ENCODE results near the gene CHST11.
A peak's percentile ranks its signal among the peaks of the same experiment; 100 is the strongest.
"Not testable (repeated sequence)": the region's sequence is repeated elsewhere in the genome, so short reads cannot be mapped to it uniquely, and the experiment has no call there.

CHST11 gene

DNA sequence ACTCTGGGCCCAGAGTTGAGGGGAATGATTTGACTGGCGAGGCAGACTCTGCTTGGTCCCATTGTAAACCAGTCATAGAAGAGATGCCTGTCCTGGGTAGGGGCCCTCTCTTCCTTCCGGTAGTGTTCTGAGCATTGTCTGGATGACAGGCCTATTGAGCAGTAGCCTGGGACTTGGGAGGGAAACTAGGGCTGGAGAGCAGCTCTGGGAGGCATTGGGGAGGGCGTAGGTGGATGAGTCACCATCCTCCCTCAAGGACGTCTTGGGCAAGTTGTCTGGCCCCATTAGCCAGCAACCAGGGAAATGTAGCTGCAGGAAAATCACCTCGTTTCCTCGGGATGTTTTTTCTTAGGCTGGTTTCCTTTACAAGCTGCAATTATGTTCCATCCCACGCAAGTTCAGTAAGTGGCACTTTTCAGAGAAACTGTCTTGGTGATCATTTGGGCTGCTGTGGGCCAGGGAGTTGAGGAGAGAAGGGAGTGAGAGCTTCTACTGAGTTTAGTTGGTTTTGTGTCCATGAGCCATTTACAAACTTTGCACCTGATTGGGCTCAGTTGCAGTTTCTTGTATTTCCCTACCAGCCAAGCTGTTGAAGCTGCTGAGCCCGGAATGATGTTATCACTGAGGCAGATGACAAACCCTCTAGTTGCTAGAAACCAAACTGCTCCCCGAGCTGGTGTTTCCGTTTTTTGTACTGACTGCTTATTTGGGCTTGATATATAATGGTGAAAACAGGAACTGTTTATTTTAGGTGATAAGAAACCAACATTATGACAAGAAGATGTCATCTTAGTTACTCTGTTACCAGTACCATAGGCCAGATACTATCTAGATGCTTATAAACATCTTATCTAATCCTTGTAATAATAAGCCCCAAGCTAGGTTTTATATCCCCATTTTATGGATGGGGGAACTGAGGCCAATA is 147.6 kb downstream of the CHST11 start:
- DNase-seq (ENCODE audit: low spot score) = peak; percentile 95

- DNase-seq (ENCODE audit: low spot score) = no peak
Measured at GRCh38 chr12:104604995-104605675, 148.4 kb downstream of the CHST11 start.

DNA sequence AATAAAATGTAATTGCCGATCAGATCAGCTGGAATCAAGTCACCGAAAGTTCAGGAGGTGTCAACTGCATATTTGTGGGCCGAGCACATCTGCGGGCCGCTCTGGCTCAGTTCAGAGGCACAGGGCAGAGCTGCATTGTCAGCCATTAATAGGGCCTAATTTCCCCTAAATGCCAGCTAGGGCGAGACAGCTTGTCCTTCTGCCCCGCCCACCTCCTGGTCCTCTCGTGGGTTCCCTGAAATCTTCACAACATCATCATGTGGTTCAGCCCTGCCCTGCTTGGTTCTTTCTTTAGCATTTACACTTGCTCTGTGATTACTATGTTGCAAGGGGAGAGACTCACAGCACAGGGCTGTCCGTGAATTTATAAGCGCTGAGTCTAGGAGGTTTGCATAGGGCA is 148.9 kb downstream of the CHST11 start:
- DNase-seq (ENCODE audit: low spot score) = no peak

DNA sequence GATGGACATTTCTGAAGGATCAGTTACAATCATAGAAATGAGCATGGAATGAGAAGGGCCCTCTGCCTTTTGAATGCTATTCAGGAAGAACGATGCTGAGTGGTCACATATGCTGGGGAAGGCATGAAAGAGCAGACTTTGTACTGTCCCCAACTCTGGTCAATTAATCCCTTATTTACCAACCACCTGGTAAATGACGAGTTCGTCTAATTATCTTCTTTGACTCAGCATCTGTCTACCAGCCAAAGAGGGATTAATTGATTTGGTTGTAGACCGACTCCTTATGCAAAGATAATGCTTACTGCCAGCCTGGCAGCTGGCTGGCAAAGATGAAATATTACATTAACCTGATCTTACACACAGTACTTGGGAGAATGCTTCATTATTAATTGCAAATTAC is 152.2 kb downstream of the CHST11 start:
- DNase-seq (ENCODE audit: low spot score) = no peak

DNA sequence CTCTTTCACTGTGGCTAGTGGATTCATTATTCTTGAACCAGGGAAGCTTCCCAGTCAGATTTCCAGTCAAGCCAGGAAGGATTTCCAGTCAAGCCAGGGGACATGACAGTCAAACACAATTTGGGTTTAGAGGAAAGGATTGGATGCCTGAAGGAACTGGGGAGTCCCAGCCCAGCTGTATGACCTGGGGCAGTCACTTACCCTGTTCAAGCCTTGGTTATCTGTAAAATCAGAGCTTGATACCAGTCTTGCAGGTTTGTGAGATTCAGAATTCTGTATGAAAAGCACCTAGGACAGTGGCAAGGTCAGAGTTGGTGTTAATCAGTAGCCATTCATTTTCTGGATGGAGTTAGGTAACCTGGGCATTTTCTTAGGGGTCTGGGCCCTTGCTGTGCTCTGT is 152.7 kb downstream of the CHST11 start:
- DNase-seq (ENCODE audit: low spot score) = no peak

- peak; percentile 66 for DNase-seq (ENCODE audit: low spot score)
Measured at GRCh38 chr12:104610513-104611235, 153.9 kb downstream of the CHST11 start.

DNA sequence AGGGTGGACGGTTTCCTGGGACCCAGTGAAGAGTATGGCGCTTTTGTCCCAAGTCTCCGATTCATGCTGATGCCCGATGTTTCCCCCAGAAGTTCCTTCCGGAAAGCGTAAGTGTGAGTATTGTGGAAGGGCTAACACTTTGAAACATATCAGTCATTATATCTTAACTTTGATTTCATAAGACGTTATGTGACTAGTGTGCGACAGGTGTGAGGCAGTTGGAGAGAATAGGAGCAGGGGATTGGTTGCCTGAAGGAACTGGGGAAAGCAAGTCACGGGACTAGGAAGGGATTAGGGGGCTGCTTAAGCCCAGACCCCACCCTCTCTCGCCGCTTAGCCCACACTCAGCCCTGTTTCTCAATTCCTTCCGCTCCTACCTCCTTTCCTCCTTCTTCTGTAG is 154.9 kb downstream of the CHST11 start:
- DNase-seq (ENCODE audit: low spot score) = no peak

GRCh38 chr12:104613372-104613771 is 156.6 kb downstream of the CHST11 start:
- not testable (repeated sequence) for DNase-seq (ENCODE audit: low spot score)

DNA sequence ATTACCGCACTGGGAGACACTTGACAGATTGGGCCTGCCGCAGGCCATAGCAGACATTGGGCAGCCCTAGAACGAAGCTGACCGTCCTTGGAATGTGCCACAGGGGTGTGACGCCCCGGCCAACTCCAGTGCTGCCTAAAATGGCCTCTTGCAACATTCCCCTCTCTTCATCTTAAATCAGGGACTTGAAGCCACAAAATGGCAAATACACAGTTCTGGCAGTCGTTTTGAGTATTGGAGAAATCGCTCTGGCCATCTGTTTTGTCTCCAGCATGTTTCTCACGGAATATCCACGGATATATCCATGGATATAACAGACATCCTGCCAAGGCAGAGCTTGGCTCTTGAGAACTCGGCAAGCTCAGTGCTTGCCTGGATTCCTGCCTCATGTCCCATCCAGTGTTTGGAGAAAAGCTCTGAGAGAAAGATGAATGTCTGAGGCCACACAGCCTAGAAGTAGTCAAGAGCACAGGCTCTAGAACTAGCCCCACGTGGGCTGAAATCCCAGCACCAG is 158.4 kb downstream of the CHST11 start:
- no peak for DNase-seq (ENCODE audit: low spot score)

- no peak for DNase-seq (ENCODE audit: low spot score)
Measured at GRCh38 chr12:104618691-104619090, 161.9 kb downstream of the CHST11 start.

DNA sequence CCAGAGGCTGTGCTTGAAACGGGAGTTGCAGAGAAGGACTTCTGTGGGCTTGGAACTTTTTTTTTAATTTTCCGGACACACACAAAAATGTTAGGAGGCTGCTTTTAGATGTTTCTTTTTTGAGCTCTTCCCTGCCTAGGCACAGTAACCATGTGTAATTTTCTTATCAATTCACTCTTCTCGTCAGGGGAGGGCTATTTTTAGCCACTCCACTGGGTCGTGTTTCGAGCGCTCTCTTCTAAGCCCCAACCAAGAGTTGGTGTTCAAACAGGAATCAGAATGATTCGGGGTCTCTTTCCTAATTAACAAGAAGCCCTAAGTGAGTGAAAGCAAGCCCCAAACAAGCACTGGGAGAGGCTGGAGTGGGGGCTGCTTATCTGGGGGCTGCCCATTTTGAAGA is 162.6 kb downstream of the CHST11 start:
- DNase-seq (ENCODE audit: low spot score) = no peak

DNA sequence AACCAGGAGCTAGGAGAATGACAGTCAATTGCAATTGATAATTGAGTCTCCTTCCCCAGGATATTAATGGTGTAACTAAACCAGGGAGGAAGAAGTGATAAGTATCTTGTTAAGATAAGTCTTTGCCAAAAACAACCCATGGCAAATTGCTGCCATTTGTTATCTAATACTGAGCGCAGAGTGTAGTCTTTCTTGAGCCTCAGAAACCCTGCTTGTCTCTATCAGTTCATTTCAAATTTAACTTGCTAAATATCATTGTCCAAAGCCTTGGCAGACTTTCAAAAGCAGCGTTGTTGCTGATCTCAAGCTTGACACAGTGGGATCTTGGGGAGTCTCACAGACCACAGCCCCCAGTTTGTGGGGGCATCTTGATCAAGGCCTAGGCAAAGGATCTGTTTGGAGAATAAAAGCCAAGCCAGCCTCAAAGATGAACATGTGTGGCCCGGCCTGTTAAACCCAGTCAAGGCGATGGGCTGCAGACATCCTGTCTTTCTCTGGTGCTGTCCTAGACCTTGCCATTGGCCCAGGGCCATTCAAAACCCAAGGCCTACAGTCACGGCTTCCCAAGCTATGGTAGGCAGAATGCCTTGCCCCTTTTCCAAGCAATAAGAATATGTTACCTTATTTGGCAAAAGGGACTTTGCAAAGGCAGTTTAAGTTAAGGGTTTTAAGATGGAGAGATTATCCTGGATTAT is 164.2 kb downstream of the CHST11 start:
- no peak for DNase-seq (ENCODE audit: low spot score)

DNA sequence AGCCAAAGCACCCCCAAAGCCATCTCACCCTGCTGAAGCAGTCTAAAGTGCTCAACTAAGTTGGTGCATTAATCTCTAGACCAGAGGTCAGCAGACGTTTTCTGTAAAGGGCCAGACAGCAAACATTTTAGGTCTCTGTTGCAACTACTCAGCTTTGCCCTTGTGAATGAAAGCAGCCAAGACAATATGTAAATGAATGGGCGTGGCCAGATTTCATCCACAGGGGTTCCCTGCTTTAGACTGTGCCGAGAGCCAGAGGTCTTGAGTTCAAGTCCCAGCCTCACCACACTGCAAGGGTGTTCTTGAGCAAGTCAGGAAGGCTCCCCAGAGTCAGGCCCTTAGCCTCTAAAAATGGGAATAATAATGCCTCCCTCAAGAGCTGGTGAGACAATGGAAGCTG is 166.2 kb downstream of the CHST11 start:
- DNase-seq (ENCODE audit: low spot score) = no peak

GRCh38 chr12:104623883-104624282 is 167.1 kb downstream of the CHST11 start:
- DNase-seq (ENCODE audit: low spot score) = no peak

DNA sequence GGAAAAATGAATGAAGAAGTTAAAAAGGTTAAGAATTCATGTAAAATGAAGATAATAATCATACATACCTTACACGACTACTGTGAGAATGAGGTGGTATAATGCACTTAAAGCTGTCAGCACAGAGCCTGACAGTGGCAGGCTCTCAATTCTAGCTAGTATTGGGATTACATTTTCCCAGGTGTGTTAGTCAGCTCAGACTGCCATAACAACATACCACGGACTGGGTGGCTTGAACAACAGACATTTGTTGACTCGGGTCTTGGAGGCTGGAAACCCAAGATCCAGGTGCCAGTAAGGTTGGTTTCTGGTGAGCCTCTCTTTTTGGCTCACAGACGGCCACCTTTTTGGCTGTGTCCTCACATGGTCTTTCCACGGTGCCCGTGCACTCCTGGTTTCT is 167.8 kb downstream of the CHST11 start:
- no peak for DNase-seq (ENCODE audit: low spot score)

- DNase-seq (ENCODE audit: low spot score) = peak; percentile 48
Measured at GRCh38 chr12:104626069-104626837, 169.5 kb downstream of the CHST11 start.

DNA sequence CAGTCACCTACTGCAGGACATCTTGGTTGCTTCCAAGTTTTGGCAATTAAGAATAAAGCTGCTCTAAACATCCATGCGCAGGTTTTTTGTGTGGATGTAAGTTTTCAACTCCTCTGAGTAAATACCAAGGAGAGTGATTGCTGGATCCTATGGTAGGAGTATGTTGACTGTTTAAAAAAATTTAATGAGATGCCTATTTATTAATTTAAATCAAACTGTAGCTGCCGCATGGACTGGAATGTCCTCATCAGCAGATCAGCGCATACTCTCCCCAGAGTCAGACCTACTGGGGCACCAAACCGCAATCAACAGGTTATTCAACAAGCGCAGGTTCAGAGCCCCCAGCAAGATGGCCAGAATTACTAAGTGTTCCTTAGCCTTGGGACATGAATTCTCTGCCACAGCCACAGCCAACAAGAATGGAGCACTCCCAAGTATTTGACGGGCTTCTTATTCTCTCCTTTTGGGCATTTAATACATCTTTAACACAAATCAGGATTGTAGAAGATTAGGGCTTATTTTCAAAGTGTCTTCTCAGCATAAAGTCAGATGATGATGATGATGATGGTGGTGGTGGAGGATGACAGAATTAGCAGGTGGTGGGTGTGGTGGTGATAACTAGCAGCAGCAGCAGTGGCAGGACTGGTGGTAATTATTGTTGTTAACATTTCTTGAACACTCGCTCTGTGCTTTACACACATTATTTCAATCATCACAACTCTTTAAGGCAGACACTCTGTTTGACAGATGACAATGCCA is 170.7 kb downstream of the CHST11 start:
- no peak for DNase-seq (ENCODE audit: low spot score)

DNA sequence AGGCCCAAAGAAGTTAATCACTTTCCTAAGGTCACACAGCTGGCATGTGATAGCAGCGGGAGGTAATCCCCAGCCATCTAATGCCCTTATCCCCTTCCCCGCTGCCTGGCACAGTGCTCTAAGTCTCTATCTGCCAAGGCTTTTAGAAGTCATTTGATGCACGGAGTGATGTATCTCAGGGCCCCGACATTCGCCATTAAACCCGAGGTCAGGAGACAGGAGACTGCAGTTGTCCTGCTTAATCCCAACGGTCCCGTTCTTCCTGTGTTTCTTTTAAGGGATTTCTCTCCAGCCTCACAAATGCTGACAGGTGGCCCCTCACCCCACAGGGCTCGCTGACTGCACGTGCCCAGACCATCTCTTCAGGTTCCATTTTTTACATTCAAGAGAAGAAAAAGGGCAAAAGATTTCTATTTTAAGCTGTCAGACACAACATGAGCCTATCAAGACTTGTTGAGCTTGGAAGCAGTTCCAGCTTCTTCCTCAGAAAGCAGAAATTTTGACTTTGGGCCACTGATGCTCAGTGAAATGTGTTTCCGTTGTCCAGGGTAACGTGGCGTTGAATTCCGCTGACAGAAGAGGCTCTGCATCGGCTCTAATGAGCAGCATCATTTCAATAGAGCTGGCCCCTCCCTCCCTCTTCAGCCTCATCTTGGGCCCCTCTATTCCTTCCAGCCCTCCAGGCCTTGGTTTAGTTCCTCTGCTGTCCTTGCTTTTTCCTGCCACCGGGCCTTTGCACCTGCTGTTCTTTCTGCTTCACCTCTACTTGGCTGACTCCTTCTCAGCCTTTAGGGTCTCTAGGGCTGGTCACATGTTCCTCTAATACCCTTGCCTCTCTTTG is 171.5 kb downstream of the CHST11 start:
- DNase-seq (ENCODE audit: low spot score) = no peak

GRCh38 chr12:104628831-104629135 is 172.0 kb downstream of the CHST11 start:
- DNase-seq (ENCODE audit: low spot score) = no peak

GRCh38 chr12:104630230-104630670 is 173.5 kb downstream of the CHST11 start:
- DNase-seq (ENCODE audit: low spot score) = no peak
